ENCODE data around the gene SGMS2.

The SGMS2 gene

DNA sequence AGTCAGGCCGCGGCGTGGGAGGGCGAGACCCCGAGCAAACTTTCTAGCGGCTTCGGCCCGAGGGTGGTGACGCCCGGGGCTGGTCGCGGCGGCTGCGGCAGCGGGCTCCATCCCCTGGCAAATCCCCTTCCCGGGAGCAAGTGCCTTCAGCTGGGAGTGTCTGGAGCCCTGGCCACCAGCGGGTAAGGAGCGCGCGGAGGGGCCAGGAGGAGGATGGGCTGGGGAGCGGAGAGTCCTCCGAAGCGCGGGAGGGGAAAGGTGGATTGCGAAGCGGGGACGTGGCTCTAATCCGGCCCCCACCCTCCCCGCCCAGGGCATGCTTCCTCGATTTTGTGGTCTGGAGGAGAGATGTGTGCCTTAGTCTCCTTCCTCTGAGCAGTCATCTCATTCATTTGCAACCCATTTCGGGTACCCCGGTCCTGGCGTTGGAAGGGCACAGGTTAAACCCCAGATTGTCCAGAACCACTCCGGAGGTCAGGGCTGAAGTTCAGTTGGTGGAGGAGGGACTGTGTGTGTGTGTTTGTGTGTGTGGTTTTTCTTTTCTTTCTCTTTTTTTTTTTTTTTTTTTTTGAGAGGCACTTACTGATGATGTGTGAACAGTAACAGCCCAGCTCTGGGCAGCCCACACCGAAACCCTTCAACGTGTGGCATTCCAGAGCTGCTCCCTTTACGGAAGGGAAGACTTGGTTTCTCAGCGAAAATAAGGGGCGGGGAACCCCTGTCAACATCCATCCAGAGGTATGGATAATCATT, 516 bp downstream of the SGMS2 start:
- TF ChIP-seq ZNF384 (IDR thresholded peaks at IDR 0.05) (peak; percentile 92), BHLHE40 (IDR thresholded peaks at IDR 0.05; ENCODE audit: borderline replicate concordance) (no peak)
- peak; percentile 60 for DNase-seq (ENCODE audit: extremely low spot score)
- ChIA-PET POLR2A (interaction anchor here (1.0 to 2.2 kb wide), 6 partner anchors 15 to 105 kb away, joined by 3 to 10 read pairs (median 4); partner anchors contain the start of gene PAPSS1), CTCF (no interaction called here)

DNA sequence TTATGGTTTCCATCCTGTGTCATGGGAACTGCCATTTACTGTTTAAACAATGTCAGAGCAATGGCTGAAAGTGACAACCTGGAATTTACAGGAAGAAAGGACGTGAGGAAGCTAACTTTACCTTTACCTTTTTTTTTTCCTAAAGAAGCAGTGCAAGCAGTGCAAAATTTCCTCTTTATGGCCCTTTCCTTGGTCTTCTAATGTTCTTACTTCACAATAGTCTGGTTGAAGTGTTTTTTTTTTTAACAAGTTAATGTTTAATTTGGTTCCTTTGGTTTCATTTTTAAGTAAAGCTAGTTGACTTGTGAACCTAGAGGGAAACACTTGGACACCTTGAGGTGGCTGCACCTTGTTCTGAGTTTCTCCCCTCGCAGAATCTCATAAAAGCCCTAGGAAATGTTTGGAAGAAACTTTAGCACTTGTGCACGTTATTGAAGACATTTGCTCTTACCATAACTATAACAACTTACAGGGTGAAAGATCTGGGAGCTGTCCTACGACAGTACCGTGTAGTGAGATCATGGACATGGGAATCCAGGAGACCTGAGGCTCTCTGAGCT, 1.8 kb downstream of the SGMS2 start:
- TF ChIP-seq BHLHE40 (IDR thresholded peaks at IDR 0.05; ENCODE audit: borderline replicate concordance) = no peak
- TF ChIP-seq HDGF (IDR thresholded peaks at IDR 0.05; ENCODE audit: borderline replicate concordance) = no peak
- no peak for TF ChIP-seq NFRKB (IDR thresholded peaks at IDR 0.05)
- TF ChIP-seq CTBP1 (IDR thresholded peaks at IDR 0.05; ENCODE audit: borderline replicate concordance) = no peak
- TF ChIP-seq, protein P1, sequence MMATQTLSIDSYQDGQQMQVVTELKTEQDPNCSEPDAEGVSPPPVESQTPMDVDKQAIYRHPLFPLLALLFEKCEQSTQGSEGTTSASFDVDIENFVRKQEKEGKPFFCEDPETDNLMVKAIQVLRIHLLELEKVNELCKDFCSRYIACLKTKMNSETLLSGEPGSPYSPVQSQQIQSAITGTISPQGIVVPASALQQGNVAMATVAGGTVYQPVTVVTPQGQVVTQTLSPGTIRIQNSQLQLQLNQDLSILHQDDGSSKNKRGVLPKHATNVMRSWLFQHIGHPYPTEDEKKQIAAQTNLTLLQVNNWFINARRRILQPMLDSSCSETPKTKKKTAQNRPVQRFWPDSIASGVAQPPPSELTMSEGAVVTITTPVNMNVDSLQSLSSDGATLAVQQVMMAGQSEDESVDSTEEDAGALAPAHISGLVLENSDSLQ (IDR thresholded peaks at IDR 0.05) = no peak
- TF ChIP-seq ZNF384 (IDR thresholded peaks at IDR 0.05) = peak; percentile 57
- ChIA-PET POLR2A (interaction anchor here (1.0 kb wide), 1 partner anchor 106 kb away, joined by 3 read pairs; the partner anchor contains the start of gene PAPSS1), CTCF (no interaction called here)
- DNase-seq (ENCODE audit: extremely low spot score) = no peak

DNA sequence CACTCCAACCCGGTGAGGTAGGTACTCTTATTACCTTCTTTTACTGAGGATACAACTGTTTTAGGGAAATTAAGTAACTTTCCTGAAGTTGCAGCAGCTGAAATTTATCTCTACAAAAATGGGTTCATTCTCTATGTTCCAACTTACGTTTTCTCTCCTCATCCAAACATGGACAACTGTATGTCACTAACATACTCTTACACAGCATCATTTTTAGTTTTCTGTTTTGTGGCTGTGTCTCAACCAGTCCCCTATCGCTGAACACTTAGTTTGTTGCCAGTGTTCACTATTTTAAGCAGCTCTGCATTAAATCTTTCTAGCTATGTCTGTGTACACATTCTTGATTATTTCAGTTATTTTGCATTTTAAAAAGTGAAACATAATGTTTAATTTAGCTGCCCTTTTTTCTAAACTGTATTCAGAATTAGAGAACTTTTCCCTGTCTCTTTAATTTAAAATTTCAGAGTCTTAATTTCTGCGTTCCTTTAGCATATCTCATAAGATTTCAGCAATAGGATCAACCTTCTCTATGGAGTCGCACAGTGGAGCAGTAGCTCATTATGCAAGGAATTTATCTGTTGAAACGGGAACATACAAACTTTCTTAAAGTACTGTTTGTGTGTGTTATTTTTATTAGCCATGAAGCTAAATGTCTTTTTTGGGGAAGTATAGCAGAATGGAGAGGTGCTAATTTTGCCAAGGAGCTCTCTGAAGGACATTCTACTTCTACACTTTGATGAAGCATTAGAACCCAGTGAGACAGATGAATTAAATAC, 3.8 kb downstream of the SGMS2 start:
- POLR2A ChIA-PET = interaction anchor here (1.5 kb wide), 1 partner anchor 25 kb away, joined by 5 read pairs; no protein-coding TSS in a partner anchor
- TF ChIP-seq FOXA1 (IDR thresholded peaks at IDR 0.05) (no peak), FOXK2 (IDR thresholded peaks at IDR 0.05) (no peak), L3MBTL2 (conservative IDR thresholded peaks at IDR 0.05) (no peak), TARDBP (IDR thresholded peaks at IDR 0.05) (no peak)
- CTCF ChIA-PET = interaction anchor here (0.6 to 0.9 kb wide), 2 partner anchors 73 to 744 kb away, joined by 3 to 7 read pairs; no protein-coding TSS in a partner anchor
- DNase-seq (ENCODE audit: extremely low spot score) = no peak

DNA sequence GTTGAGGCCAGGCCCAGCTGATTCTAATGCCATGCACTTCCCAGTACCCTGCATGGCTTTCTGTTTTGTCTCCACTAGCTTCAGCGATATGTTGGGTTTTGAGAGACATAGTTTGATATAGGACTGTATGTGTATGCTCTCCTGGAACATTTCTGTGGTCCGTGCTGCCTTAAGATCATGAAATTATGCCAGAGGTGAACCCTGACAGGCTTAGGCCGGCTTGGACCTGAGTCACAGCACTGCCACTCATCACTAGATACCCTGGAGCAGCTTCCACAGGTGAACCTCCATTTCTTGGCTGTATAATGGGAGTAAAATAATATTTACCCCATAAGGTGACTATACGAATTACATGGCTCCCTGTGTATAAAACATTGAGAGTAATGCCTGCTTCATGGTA, 6.4 kb downstream of the SGMS2 start:
- POLR2A ChIA-PET = no interaction called here

DNA sequence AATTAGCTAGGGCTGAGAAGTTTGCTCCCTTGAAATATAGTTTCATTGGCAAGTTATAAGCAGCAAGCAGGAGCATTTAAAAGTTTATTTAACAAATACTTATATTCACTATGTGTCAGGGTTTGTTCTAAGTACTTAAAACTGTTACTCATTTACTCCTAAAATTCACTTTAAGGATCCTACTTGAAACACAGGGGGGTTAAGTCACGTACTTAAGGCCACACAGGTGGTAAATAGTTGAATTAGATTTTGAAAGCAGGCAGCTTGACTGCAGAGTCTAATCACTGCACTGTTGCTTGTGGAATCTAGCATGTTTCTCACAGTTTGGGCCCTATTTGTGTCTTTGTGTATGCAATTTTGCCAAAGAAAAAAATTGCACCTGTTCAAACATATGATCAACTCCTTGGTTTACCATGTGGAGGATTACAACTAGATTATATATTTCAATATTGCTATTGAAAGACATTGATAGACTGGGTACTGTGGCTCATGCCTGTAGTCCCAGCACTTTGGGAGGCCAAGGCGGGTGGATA, 7.6 kb downstream of the SGMS2 start:
- TF ChIP-seq HDGF (IDR thresholded peaks at IDR 0.05; ENCODE audit: borderline replicate concordance) (no peak), ARNT (IDR thresholded peaks at IDR 0.05) (no peak), SUZ12 (IDR thresholded peaks at IDR 0.05) (no peak), L3MBTL2 (conservative IDR thresholded peaks at IDR 0.05) (no peak), ELF4 (IDR thresholded peaks at IDR 0.05) (no peak), BHLHE40 (IDR thresholded peaks at IDR 0.05; ENCODE audit: borderline replicate concordance) (no peak), FOXK2 (IDR thresholded peaks at IDR 0.05) (no peak), NFRKB (IDR thresholded peaks at IDR 0.05) (no peak), ZNF384 (IDR thresholded peaks at IDR 0.05) (no peak), TARDBP (IDR thresholded peaks at IDR 0.05) (no peak), FOXM1 (IDR thresholded peaks at IDR 0.05; ENCODE audit: borderline replicate concordance) (no peak), LEF1 (IDR thresholded peaks at IDR 0.05; ENCODE audit: borderline replicate concordance) (no peak)
- DNase-seq (ENCODE audit: extremely low spot score) = no peak
- ChIA-PET CTCF (no interaction called here), POLR2A (no interaction called here)

More for the DNA sequence above, 6.4 kb downstream of the SGMS2 start:
- DNase-seq (ENCODE audit: extremely low spot score) = no peak
- TF ChIP-seq ZNF384 (IDR thresholded peaks at IDR 0.05) (no peak), L3MBTL2 (conservative IDR thresholded peaks at IDR 0.05) (no peak), SP1 (IDR thresholded peaks at IDR 0.05) (no peak), FOXK2 (IDR thresholded peaks at IDR 0.05) (no peak), HDGF (IDR thresholded peaks at IDR 0.05; ENCODE audit: borderline replicate concordance) (no peak), NFRKB (IDR thresholded peaks at IDR 0.05) (no peak), ARNT (IDR thresholded peaks at IDR 0.05) (no peak), FOXM1 (IDR thresholded peaks at IDR 0.05; ENCODE audit: borderline replicate concordance) (no peak), LEF1 (IDR thresholded peaks at IDR 0.05; ENCODE audit: borderline replicate concordance) (no peak), BHLHE40 (IDR thresholded peaks at IDR 0.05; ENCODE audit: borderline replicate concordance) (no peak), CTBP1 (IDR thresholded peaks at IDR 0.05; ENCODE audit: borderline replicate concordance) (no peak), TARDBP (IDR thresholded peaks at IDR 0.05) (no peak), SUZ12 (IDR thresholded peaks at IDR 0.05) (no peak), ELF4 (IDR thresholded peaks at IDR 0.05) (no peak), FOXA1 (IDR thresholded peaks at IDR 0.05) (no peak)
- TF ChIP-seq, protein P1 (IDR thresholded peaks at IDR 0.05) = no peak
- CTCF ChIA-PET = interaction anchor here (0.7 kb wide), 1 partner anchor 74 kb away, joined by 3 read pairs; no protein-coding TSS in a partner anchor

DNA sequence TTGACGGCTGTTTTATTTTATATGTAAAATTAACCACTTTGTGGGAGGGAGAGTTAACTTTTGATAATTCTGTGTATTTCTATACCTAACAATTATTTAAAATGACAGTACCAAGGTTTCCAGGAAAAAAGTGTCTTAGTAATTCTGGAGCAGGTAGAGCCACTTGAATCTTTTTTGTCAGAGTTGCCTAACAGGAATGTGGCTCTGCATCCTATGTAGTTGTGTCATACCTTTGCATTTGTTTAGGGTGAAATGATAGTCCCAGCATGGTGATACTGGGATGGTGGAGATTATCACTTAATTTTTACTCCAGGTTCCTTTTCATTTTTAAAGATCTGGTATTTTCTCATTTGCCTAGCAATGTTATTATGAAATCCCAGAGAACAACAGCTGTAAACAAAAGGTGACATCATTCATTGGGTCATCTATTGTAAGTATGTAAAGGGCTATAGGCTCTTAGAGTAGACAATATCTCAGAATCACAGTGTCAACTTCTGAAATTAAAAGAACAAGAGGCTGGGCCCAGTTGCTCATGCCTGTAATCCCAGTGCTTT, 9.6 kb downstream of the SGMS2 start:
- ChIA-PET POLR2A (no interaction called here), CTCF (no interaction called here)
- DNase-seq (ENCODE audit: extremely low spot score) = no peak
- no peak for TF ChIP-seq CTBP1 (IDR thresholded peaks at IDR 0.05; ENCODE audit: borderline replicate concordance)
- no peak for TF ChIP-seq ARNT (IDR thresholded peaks at IDR 0.05)
- no peak for TF ChIP-seq NFRKB (IDR thresholded peaks at IDR 0.05)
- no peak for TF ChIP-seq FOXM1 (IDR thresholded peaks at IDR 0.05; ENCODE audit: borderline replicate concordance)
- TF ChIP-seq LEF1 (IDR thresholded peaks at IDR 0.05; ENCODE audit: borderline replicate concordance) = no peak
- no peak for TF ChIP-seq FOXK2 (IDR thresholded peaks at IDR 0.05)
- TF ChIP-seq BHLHE40 (IDR thresholded peaks at IDR 0.05; ENCODE audit: borderline replicate concordance) = no peak
- TF ChIP-seq SUZ12 (IDR thresholded peaks at IDR 0.05) = no peak
- TF ChIP-seq FOXA1 (IDR thresholded peaks at IDR 0.05) = no peak
- no peak for TF ChIP-seq L3MBTL2 (conservative IDR thresholded peaks at IDR 0.05)
- no peak for TF ChIP-seq ZNF384 (IDR thresholded peaks at IDR 0.05)
- TF ChIP-seq, protein P1 (IDR thresholded peaks at IDR 0.05) = no peak
- no peak for TF ChIP-seq ELF4 (IDR thresholded peaks at IDR 0.05)
- TF ChIP-seq HDGF (IDR thresholded peaks at IDR 0.05; ENCODE audit: borderline replicate concordance) = no peak
- no peak for TF ChIP-seq SP1 (IDR thresholded peaks at IDR 0.05)
- no peak for TF ChIP-seq TARDBP (IDR thresholded peaks at IDR 0.05)

Data from HEK293T (cell line).